Activated naive CD8-positive, alpha-beta T cell treated with anti-CD3 and anti-CD28 coated beads, Interleukin-2, amount 50 U/mL, for 16 hours (primary cell): ENCODE measurements around the gene GPR37.

Experiments used
- DNase-seq: peaks from one replicate; pipeline ENCODE4 v3.0.0-alpha.2; 2020; ENCODE audit warnings: low read depth, low spot score

The GPR37 gene

DNA sequence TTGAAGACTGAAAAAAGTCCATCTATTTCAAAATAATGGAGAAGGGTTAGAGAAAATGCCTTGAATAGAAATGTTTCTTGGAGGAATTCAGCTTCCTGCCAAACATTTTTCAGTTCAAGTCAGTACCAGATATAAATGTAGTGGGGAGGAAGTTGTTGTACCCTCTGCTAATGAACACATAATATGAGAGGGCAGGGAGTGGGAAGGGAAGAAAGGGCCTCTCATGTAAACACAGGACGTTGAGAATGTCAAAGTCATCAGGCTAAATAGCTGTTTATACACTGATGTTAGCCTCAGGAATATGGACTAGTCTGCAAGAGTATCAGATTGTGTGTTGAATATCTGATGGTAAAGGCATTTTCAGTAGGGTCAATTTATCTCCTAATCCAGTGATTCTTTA lies 37.0 kb downstream of the GPR37 start:
- no peak for DNase-seq

DNA sequence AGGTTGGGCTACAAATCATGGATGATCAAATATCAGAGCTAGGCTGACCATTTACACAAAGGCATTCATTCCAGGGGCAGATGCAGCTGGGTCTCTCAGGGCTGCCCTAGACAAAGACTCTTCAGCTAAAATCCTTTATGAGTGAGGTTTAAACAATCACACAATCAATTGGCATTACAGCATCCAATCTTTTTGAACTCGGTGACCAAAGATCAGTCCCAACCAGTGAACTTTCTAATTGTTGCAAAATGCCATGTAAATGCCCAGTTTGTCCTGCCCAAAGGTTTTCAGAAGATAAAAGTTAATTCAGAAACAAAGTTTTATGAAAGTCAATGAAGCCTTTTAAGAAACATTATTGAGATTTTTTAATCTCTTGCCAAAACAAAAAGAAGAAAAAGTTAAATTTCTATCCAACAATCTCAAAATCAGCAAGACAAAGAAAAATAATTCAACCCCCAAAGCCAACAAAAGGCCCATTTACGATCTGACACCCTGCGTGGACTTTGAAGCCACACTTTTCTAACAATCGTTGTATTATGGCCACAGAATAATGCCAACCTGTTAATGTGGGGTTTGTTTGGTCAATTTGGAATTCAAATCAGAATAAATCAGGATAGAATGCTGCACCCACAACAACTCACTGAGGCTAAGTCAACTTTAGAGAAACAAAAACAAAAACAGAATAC lies 40.9 kb downstream of the GPR37 start:
- DNase-seq, result no peak

DNA sequence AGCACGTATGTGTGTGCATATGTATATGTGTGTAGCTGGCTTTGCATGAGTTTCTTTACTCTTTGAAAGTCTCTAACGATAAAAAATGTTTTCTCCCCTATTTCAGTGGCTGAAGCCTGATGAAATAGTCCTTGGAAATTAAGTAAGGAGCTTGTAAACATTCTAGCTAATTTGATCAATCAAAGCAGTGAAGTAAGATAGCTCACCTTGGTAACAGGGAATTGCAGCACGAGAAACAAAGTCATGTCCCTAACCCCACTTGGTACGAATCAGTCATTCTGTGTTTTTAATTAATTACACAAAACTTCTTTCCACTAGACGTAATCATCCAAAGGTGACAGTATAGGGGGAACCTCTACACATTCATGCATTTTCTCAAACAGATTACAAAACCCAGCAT lies 41.5 kb downstream of the GPR37 start:
- DNase-seq, result no peak

DNA sequence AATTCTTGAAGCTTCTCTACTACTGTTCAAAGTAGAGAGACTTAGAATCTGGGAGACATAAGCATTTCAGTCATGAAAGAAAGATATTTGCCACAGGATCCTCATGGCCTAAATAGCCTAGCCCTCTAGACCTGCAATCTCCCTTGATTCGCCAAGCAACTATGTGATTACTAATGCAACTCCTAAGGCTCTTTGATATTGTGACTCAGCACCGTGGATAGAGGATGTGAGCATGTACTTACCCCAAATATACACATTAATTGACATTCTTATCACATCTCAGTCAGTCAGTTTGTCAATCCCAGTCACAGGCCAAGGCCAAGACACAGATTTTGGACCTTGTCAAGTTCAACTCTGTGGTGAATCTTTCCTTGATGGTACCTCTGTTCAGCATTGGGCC lies 42.6 kb downstream of the GPR37 start:
- DNase-seq, result no peak

DNA sequence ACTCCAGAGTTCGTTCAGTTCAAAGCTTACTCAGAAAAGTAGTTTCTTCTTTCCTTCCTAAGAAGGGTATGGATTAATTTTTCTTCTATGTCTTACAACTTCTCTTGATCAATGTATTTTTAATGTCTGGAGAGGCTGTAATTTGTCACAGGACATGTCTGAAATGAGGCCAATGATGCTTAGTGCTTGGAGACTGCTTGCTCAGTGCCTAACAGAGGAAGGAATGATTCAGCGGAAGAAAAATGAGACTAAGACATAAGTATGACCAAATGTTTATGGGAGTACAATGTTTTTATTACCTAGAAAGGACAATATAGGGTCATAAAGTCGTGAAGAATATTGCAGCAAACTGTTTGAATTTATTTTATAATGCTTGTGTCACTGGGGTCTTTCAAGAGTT lies 43.3 kb downstream of the GPR37 start:
- no peak for DNase-seq

DNA sequence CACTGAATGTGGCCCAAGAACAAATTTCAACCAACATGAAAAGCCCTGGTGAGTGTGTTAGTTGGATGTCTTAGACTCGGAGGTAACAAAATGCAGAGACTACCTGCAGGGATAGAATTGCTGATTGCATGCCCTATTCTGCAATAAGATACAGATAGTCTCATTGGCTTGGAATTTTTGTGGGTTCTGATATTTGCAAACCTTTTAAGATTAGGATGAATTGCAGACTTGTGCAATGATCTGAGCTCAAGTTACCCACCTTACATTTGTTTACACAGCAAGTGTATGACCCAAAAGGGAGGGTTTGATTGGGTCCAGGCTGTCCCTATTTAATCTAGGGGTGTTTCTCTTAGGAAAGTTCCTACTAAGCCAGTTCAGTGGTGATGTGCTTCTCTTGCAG lies 45.4 kb downstream of the GPR37 start:
- DNase-seq, result no peak

DNA sequence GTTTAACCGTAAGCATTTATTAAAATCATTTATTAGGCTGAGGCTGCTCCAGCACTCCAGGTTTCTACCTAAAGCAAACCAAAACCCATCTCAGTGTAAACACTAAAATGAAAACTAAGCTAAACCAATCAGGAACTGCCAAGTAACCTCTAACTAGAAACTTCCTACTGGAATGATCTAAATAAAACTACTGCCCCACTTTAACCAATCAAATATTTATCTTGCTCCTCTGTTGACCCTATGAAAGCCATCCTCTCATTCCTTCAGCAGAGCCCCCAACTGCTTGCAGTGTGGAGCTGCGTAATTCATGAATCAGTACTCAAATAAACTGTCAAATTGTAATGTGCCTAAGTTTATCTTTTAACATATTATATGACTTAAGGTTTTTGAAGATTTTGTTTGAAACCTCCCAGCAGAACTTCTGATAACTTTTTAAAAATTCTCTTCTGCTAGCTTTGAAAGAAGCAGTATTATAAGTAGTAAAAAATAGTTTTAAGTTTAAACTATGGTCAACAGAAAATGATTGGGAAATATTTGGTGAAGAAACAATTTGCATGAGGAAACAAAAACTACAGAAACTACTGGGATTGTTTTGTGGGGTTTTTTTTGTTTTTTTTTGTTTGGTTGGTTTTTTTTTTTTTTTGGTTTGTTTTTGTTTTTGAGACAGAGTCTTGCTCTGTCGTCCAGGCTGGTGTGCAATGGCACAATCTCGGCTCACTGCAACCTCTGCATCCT lies 47.4 kb downstream of the GPR37 start:
- no peak for DNase-seq

DNA sequence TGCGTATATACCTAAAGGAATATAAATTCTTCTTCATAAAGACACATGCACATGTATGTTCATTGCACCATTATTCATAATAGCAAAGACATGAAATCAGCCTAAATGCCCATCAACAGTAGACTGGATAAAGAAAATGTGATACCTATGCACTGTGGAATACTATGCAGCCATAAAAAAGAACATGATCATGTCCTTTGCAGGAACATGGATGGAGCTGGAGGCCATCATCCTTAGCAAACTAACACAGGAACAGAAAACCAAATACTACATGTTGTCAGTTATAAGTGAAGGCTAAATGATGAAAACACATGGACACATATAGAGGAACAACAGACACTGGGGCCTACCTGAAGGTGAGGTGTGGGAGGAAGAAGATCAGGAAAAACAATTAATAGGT lies 48.7 kb downstream of the GPR37 start:
- no peak for DNase-seq

DNA sequence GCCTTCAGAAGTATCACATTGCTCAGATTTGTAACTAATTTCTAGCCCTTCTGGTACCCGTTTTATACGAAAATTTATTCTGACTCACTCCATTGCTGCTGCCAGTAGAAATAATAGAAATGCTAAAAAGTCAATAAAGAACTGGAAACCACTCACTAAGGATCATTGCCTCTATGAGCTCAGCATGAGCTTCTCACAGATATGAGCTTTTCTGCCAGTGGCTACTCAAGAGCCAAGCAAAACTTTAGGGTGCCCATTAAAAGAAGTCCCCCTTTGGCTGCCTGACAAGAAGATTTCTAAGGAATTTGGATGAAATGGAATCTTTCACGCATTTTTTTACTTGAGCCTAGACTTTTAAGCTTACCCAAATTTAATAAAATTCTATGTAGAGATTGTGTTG lies 52.5 kb downstream of the GPR37 start:
- DNase-seq, result no peak

DNA sequence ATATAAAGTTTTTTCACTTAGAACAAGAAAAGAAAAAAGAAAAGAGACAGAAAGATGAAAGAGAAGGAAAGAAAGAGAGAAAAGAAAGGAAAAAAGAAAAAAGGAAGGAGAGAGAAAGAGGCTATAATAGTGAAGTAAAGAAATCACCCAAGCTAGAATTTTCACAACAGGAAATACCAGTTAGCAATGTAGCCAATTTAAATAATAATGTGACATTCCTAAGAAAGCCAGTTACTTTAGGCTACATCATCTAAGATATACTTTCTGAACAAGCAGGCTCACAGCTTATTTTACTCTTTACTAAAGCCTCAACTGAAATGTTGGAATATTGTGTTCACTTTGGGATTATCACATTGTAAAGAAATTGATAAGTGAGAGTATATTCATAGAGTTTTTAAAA lies 53.6 kb downstream of the GPR37 start:
- no peak for DNase-seq

DNA sequence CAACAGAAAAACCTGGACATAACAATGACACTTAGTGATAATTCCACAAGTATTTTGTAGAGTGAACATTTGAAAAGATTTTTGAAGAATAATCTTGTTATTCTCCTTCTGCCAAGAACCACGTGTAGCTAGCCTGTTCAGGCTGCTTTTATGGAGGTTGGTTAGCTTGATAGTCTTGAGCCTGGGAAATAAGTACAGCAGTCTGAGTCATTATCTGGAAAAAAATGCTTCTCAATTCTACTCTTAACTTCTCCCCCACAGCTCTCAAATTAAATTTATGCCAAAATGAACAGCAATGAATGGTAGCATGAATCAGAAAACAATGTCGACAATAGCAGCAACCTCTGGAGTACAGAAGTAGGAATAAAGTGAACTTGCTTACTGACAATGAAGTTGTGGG lies 63.2 kb downstream of the GPR37 start:
- DNase-seq, result no peak

DNA sequence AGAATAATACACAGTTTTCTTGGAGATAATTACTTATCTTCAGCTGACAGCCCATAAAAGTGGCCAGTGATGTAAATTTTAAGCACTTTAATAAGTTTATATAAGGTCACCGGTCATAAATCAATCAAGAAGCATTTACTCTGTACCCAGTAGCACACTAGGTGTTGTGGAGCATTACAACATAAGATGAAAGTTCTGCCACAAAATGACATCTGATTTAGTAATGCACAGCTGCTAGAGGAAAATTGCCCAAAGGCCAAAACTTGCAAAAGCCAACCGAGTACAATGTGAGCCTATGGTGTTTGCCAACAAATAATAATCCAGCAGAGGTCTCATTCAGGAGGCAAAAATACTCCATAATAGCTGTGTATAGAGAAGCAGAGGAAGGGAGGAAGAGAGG lies 63.6 kb downstream of the GPR37 start:
- DNase-seq, result no peak

DNA sequence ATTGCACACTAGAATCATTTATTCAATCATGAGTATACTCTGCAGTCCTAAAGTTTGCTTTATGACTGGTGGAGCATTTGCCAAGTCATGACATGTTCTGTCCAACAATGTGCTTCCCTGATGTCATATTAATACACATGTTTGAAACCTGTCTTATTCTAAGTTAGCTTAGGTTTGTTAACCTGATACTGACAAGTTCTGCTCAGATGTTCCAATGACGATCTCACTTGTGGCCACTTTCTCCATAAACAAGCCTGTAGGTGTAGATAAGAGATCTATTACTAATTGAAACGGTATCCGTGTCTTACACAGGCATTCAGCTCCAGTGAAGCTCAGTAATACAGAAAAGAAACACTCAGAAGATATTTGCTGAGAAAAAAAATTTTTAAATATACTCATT lies 64.9 kb downstream of the GPR37 start:
- DNase-seq, result no peak

DNA sequence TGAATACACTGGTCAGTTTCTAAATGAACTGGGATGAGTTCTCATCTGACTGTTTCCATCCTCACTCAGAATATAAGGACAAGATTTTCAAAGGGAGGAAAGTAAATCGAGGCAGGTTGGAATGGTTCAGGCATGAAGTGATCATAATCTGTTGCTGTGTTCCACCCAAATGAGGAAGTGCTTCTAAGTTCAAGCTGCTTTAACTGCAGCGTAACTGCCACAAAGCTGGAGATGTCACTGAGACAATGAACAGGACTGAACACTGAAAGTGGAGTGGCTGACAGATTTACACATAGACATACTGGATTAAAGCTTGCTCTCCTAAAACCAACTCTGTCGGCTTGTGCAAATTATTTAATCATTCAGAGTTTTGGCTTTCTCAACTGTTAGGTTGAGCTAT lies 66.6 kb downstream of the GPR37 start:
- DNase-seq, result no peak

DNA sequence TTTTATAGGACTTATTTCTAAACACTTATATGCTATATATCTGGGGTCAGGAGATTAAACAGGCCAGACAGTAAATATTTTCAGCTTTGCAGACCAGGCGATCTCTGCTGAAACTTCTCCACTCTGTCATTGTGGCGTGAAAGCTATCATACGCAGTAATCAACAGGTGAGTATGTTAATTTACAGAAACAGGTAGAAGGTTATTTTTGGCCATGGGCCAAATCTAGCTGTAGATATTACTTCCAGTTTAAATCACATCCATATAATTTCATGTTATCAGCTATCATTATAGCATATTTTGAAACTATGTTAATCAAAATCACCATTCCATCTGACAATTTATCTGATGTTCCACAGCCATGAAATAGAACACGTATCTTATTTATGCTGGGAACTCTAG lies 67.8 kb downstream of the GPR37 start:
- DNase-seq, result no peak
